GM10266 (cell line): ENCODE measurements around the gene LACTBL1.
A peak's percentile ranks its signal among the peaks of the same experiment; 100 is the strongest.

Experiments used
- DNase-seq: peaks from one replicate; pipeline ENCODE4 v3.0.0; 2012; ENCODE audit errors: extremely low spot score
- TF ChIP-seq, protein P1 (sequence below): IDR thresholded peaks from 2 replicates; pipeline ENCODE4 v1.5.1; 2012; ENCODE audit warnings: mild to moderate bottlenecking, low read depth; ENCODE audit not compliant: control insufficient read depth, insufficient read depth; ENCODE audit errors: missing control alignments

Gene LACTBL1, protein sequence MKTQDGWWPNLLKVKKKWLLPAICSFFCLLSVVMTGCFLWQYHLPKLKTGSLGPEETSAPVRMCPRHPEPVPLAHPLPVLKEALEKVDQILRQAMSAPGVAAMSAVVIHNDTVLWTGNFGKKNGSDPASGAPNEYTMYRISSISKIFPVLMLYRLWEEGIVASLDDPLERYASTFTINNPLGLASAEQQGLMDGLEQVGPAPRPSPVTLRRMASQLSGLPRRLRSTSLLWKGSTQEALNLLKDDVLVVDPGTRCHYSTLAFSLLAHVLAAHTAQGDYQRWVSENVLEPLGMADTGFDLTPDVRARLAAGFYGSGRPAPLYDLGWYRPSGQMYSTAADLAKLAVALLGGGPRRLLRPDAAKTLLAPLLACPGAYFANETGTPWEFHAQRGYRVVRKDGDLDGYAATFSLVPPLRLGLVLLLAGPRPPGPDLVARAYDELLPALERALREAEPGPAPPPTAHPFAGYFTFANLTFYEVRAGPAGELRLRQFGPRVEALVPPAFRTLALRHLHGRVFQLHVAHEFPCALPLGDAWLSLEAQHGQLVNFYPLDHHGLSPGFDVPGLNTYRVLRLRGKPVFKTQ

DNA sequence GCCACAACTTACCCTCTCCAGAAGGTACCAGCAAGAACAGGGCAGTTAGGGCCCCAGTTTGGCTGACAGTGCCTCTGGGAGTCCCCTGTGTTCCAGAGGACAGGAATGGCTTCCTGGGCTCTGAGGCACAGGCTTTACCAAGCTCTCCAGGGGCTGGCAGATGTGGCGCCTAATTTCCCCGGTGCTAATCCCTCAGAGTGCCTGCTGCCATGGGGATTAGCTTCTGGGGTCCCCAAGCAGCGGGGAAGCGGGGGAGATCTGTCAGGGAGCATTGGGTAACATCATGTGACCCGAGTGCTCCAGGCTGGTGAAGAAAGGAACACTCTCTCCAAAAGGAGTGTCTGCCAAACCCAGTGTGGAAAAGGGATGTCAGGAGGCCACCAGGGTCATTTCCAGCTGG, at the start of gene LACTBL1:
LACTBL1 (minus strand) TSS at position 107 of the 400 bp plus-strand sequence. CDS start 550 bp downstream, outside the sequence.
- TF ChIP-seq, protein P1, sequence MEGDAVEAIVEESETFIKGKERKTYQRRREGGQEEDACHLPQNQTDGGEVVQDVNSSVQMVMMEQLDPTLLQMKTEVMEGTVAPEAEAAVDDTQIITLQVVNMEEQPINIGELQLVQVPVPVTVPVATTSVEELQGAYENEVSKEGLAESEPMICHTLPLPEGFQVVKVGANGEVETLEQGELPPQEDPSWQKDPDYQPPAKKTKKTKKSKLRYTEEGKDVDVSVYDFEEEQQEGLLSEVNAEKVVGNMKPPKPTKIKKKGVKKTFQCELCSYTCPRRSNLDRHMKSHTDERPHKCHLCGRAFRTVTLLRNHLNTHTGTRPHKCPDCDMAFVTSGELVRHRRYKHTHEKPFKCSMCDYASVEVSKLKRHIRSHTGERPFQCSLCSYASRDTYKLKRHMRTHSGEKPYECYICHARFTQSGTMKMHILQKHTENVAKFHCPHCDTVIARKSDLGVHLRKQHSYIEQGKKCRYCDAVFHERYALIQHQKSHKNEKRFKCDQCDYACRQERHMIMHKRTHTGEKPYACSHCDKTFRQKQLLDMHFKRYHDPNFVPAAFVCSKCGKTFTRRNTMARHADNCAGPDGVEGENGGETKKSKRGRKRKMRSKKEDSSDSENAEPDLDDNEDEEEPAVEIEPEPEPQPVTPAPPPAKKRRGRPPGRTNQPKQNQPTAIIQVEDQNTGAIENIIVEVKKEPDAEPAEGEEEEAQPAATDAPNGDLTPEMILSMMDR: no peak
- DNase-seq: no peak

DNA sequence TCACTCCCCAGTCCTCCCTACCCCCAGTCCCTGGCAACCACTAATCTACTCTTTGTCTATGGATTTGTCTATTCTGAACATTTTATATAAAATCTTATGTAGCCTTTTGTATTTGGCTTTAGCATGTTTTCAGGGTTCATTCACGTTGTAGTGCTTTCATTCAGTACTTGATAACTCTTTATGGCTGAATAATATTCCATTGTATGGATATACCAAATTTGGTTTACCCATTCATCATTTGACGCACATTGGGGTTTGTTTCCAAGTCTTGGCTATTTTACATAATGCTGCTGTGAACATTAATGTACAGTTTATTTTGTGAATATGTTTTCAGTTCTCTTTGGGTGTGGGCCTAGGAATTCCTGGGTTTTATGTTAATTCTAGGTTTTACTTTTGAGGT, 49.2 kb upstream of the LACTBL1 start:
- DNase-seq: no peak
- TF ChIP-seq, protein P1: no peak

DNA sequence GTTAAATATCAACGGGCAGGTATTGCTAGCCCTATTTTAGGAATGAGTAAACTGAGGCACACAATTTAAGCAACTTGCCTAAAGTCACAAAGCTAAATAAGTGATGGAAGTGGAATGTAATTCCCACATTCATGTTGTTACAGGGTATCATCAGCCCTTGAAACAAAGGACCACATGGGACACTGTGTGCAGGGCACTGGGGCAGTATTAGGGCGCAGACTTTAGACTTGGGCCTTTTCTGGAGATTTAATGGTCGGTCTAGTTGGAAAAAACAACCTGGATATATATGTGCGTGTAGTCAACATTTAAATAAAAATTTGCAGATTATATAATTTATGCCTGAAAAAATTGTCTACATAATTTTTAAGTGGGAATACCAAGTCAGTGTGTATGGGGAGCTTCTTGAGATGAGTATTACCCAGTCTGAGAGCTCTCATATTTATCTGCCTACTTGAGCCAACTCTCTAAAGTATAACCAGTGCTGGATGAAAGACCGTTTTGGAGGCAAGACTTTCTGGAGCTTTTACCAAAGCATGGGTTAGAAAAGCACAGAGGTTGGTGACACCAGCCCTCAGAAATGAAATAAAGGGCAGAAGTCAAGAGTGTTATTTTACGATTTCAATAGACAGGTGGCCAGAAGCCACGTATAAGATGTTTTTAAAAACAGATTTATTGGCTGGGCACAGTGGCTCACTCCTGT, 48.2 kb upstream of the LACTBL1 start:
- TF ChIP-seq, protein P1: no peak
- DNase-seq: no peak

DNA sequence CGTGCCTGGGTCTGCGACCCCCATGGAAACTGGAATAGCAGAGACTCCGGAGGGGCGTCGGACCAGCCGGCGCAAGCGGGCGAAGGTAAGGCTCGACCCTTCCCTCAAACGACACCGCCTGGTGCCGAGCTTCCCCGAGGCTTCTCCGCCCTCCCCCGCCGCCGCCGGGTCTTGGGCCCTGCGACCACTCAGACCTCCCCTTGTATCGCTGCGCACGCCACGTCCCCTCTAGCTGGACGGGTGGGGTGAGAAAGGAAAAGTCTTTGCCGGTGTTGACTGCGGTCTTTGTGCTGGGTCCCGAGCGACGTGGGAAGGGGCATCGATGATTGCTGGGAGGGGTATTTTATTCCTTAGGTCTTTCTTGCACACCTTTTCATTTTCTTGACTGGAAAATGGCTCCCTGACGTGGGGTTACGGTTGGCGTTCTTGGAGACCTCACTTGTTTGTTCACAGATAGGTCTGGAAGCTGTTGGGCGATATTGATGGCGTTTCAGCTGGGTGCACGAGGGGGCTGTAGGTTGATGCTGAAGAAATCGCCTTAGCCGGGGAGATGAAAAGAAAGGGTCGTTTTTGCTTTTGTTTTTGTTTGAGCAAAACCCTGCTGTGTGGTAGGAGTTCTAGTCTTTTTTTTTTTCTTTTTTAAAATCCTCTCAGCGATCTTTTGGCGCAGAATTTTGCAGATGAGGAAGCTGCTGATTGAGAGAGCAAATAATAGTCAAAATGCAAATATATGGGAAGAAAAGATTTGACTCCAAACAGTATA, 47.4 kb upstream of the LACTBL1 start:
- TF ChIP-seq, protein P1: no peak
- DNase-seq: peak; percentile 56

DNA sequence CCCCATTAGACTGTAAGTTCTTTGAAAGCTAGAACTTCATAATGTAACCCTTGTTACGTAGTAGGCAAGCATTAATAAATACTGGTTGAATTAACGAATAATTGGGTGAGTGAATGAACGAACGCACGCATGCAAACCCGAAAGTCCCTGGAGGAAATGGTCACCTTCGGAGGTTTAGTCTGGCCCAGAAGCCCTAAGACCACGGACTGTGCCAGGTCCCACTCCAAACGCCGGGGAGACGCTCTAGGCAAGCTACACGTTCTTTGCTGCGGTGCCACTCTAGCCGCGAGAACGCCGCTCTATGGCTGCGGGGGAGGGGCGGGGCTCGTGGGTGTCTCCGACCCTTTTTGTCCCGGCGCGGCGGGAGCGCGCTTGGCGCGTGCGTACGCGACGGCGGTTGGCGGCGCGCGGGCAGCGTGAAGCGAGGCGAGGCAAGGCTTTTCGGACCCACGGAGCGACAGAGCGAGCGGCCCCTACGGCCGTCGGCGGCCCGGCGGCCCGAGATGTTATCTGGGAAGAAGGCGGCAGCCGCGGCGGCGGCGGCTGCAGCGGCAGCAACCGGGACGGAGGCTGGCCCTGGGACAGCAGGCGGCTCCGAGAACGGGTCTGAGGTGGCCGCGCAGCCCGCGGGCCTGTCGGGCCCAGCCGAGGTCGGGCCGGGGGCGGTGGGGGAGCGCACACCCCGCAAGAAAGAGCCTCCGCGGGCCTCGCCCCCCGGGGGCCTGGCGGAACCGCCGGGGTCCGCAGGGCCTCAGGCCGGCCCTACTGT, 46.6 kb upstream of the LACTBL1 start, which contains the start of gene KDM1A:
KDM1A (plus strand) TSS at position 375 of the 769 bp plus-strand sequence; CDS start at position 504, 129 bp downstream.
- TF ChIP-seq, protein P1: peak; percentile 34
- peak; percentile 94 for DNase-seq

DNA sequence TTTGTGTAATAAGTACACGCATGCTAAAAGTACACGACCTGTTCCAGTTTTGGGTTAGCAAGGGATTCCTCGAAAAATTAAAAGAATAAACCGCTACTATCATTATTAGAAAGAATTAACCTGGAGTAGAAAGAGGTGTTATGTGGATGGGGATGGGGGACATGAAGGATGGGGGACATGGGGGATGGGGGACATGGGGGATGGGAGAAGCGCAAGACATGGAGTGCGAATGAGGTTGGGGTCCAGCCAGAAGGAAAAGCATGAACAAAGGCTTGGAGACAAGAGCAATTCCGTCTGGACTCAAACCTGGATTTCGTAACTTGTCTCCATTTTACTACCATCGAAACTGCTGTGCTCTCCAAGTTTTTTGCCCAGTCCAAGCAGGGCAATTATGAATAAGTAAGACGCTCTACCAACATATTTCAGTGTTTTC, 46.0 kb upstream of the LACTBL1 start:
- DNase-seq: no peak
- TF ChIP-seq, protein P1: no peak
